Measurements from ENCODE around the gene SHB.

GRCh38 chr9:37915911-37916470 lies 153.0 kb downstream of the SHB start:
- no peak for TF ChIP-seq CTCF (IDR thresholded peaks at IDR 0.05)
- TF ChIP-seq POLR2A (IDR thresholded peaks at IDR 0.05) = no peak

Data from body of pancreas (tissue), 4 donors.